Measurements from ENCODE around the gene CHD9. TPM values are rescaled to one million over a fixed set of nuclear protein-coding genes. Genes with fewer than 3 reads are reported as not detected.
A peak's percentile ranks its signal among the peaks of the same experiment; 100 is the strongest.
"Not testable (repeated sequence)": the region's sequence is repeated elsewhere in the genome, so short reads cannot be mapped to it uniquely, and the experiment has no call there.

CHD9 gene
- total RNA-seq (2014; rRNA removed; shearing (Covaris generic)), result 12.9 and 15.0 TPM in 2 replicates

GRCh38 chr16:53054670-53055485 lies at the start of gene CHD9:
CHD9 (plus strand) TSS chr16:53054991; CDS start chr16:53156090, 101,099 bp downstream.
- Histone ChIP-seq H3K36me3 (replicated peaks; ENCODE audit: control insufficient read depth, insufficient read depth, low read length) (no peaks in the 10 kb centered on the region), H3K4me3 (ENCODE audit: insufficient read depth, low read depth, low read length) (peak within 1 kb of the TSS; percentile 72), H3K27me3 (ENCODE audit: control insufficient read depth, insufficient read depth, low read length) (no peaks in the 10 kb centered on the region)
- peak; percentile 94 for DNase-seq

- DNase-seq, result no peak
- Histone ChIP-seq H3K4me3 (ENCODE audit: insufficient read depth, low read depth, low read length) (no peak overlapping the region), H3K27me3 (ENCODE audit: control insufficient read depth, insufficient read depth, low read length) (no peaks in the 10 kb centered on the region), H3K36me3 (replicated peaks; ENCODE audit: control insufficient read depth, insufficient read depth, low read length) (no peaks in the 10 kb centered on the region)
Observed at GRCh38 chr16:53007095-53007494, 47.7 kb upstream of the CHD9 start.

GRCh38 chr16:53014287-53014686 lies 40.5 kb upstream of the CHD9 start:
- DNase-seq, result no peak
- no peaks in the 10 kb centered on the region for H3K36me3 ChIP-seq (replicated peaks; ENCODE audit: control insufficient read depth, insufficient read depth, low read length)

GRCh38 chr16:53018834-53019416 lies 35.9 kb upstream of the CHD9 start:
- DNase-seq, result no peak
- Histone ChIP-seq H3K4me3 (ENCODE audit: insufficient read depth, low read depth, low read length) (no peak overlapping the region), H3K36me3 (replicated peaks; ENCODE audit: control insufficient read depth, insufficient read depth, low read length) (no peaks in the 10 kb centered on the region), H3K27me3 (ENCODE audit: control insufficient read depth, insufficient read depth, low read length) (no peaks in the 10 kb centered on the region)

More at GRCh38 chr16:53014287-53014686, 40.5 kb upstream of the CHD9 start:
- Histone ChIP-seq H3K4me3 (ENCODE audit: insufficient read depth, low read depth, low read length) (no peak overlapping the region), H3K27me3 (ENCODE audit: control insufficient read depth, insufficient read depth, low read length) (no peaks in the 10 kb centered on the region)

GRCh38 chr16:53022374-53022773 lies 32.4 kb upstream of the CHD9 start:
- H3K36me3 ChIP-seq (replicated peaks; ENCODE audit: control insufficient read depth, insufficient read depth, low read length), result no peaks in the 10 kb centered on the region
- peak; percentile 64 for DNase-seq
- no peak overlapping the region for H3K4me3 ChIP-seq (ENCODE audit: insufficient read depth, low read depth, low read length)
- no peaks in the 10 kb centered on the region for H3K27me3 ChIP-seq (ENCODE audit: control insufficient read depth, insufficient read depth, low read length)

- Histone ChIP-seq H3K4me3 (ENCODE audit: insufficient read depth, low read depth, low read length) (no peak overlapping the region), H3K36me3 (replicated peaks; ENCODE audit: control insufficient read depth, insufficient read depth, low read length) (no peaks in the 10 kb centered on the region), H3K27me3 (ENCODE audit: control insufficient read depth, insufficient read depth, low read length) (no peaks in the 10 kb centered on the region)
- DNase-seq, result no peak
Observed at GRCh38 chr16:53024045-53024444, 30.7 kb upstream of the CHD9 start.

- H3K4me3 ChIP-seq (ENCODE audit: insufficient read depth, low read depth, low read length), result no peak overlapping the region
- H3K36me3 ChIP-seq (replicated peaks; ENCODE audit: control insufficient read depth, insufficient read depth, low read length), result no peaks in the 10 kb centered on the region
- DNase-seq, result no peak
- H3K27me3 ChIP-seq (ENCODE audit: control insufficient read depth, insufficient read depth, low read length), result no peaks in the 10 kb centered on the region
Observed at GRCh38 chr16:53029971-53030370, 24.8 kb upstream of the CHD9 start.

- no peaks in the 10 kb centered on the region for H3K27me3 ChIP-seq (ENCODE audit: control insufficient read depth, insufficient read depth, low read length)
- DNase-seq, result peak; percentile 64
- no peak overlapping the region for H3K4me3 ChIP-seq (ENCODE audit: insufficient read depth, low read depth, low read length)
- no peaks in the 10 kb centered on the region for H3K36me3 ChIP-seq (replicated peaks; ENCODE audit: control insufficient read depth, insufficient read depth, low read length)
Observed at GRCh38 chr16:53031323-53031942, 23.4 kb upstream of the CHD9 start.

- no peaks in the 10 kb centered on the region for H3K27me3 ChIP-seq (ENCODE audit: control insufficient read depth, insufficient read depth, low read length)
- DNase-seq, result no peak
- H3K36me3 ChIP-seq (replicated peaks; ENCODE audit: control insufficient read depth, insufficient read depth, low read length), result no peaks in the 10 kb centered on the region
- no peak overlapping the region for H3K4me3 ChIP-seq (ENCODE audit: insufficient read depth, low read depth, low read length)
Observed at GRCh38 chr16:53034306-53034705, 20.5 kb upstream of the CHD9 start.

- DNase-seq, result no peak
- Histone ChIP-seq H3K36me3 (replicated peaks; ENCODE audit: control insufficient read depth, insufficient read depth, low read length) (no peaks in the 10 kb centered on the region), H3K27me3 (ENCODE audit: control insufficient read depth, insufficient read depth, low read length) (no peaks in the 10 kb centered on the region), H3K4me3 (ENCODE audit: insufficient read depth, low read depth, low read length) (no peak overlapping the region)
Observed at GRCh38 chr16:53035176-53035942, 19.4 kb upstream of the CHD9 start.

GRCh38 chr16:53036066-53036465 lies 18.7 kb upstream of the CHD9 start:
- no peak overlapping the region for H3K4me3 ChIP-seq (ENCODE audit: insufficient read depth, low read depth, low read length)
- no peaks in the 10 kb centered on the region for H3K27me3 ChIP-seq (ENCODE audit: control insufficient read depth, insufficient read depth, low read length)
- DNase-seq, result no peak
- H3K36me3 ChIP-seq (replicated peaks; ENCODE audit: control insufficient read depth, insufficient read depth, low read length), result no peaks in the 10 kb centered on the region

GRCh38 chr16:53036711-53037110 lies 18.1 kb upstream of the CHD9 start:
- not testable (repeated sequence) for H3K27me3 ChIP-seq (ENCODE audit: control insufficient read depth, insufficient read depth, low read length); DNase-seq; H3K36me3 ChIP-seq (replicated peaks; ENCODE audit: control insufficient read depth, insufficient read depth, low read length); H3K4me3 ChIP-seq (ENCODE audit: insufficient read depth, low read depth, low read length)

- Histone ChIP-seq H3K4me3 (ENCODE audit: insufficient read depth, low read depth, low read length) (no peak overlapping the region), H3K27me3 (ENCODE audit: control insufficient read depth, insufficient read depth, low read length) (peaks cover 1% of the 10 kb centered on the region; the same call in 1 of the 2 replicates), H3K36me3 (replicated peaks; ENCODE audit: control insufficient read depth, insufficient read depth, low read length) (no peaks in the 10 kb centered on the region)
- DNase-seq, result no peak
Observed at GRCh38 chr16:53040788-53041187, 14.0 kb upstream of the CHD9 start.

- H3K4me3 ChIP-seq (ENCODE audit: insufficient read depth, low read depth, low read length), result peak overlapping the region; percentile 32
- H3K36me3 ChIP-seq (replicated peaks; ENCODE audit: control insufficient read depth, insufficient read depth, low read length), result no peaks in the 10 kb centered on the region
- peaks cover 1% of the 10 kb centered on the region; the same call in 1 of the 2 replicates for H3K27me3 ChIP-seq (ENCODE audit: control insufficient read depth, insufficient read depth, low read length)
- DNase-seq, result no peak
Observed at GRCh38 chr16:53041320-53042051, 13.3 kb upstream of the CHD9 start.

All from H7 (cell line).